Measurements from ENCODE around the gene PRDM16. TPM values are rescaled to one million over a fixed set of nuclear protein-coding genes. Genes with fewer than 3 reads are reported as not detected.

The PRDM16 gene
- total and polyA plus RNA-seq, 2 of the 13 experiments (the other 11 are each of a cell fraction or from before 2014, with no cell fraction given) = 0.15 to 0.81 TPM

GRCh38 chr1:3251099-3251806 lies 182.2 kb downstream of the PRDM16 start (continued):
- TF ChIP-seq ATF5 (CRISPR knock-in tag; IDR thresholded peaks at IDR 0.05; ENCODE audit: low read depth) (no peak), KMT2B (CRISPR knock-in tag; IDR thresholded peaks at IDR 0.05) (no peak), SIX4 (CRISPR knock-in tag; IDR thresholded peaks at IDR 0.05) (no peak), KDM4B (CRISPR knock-in tag; IDR thresholded peaks at IDR 0.05) (no peak), ETV5 (CRISPR knock-in tag; IDR thresholded peaks at IDR 0.05; ENCODE audit: borderline replicate concordance) (no peak), HMGXB4 (CRISPR knock-in tag; IDR thresholded peaks at IDR 0.05; ENCODE audit: borderline replicate concordance in 1 of 2, low read depth in 1 of 2) (no peak), ARHGAP35 (CRISPR knock-in tag; IDR thresholded peaks at IDR 0.05; ENCODE audit: borderline replicate concordance) (no peak), ONECUT2 (CRISPR knock-in tag; IDR thresholded peaks at IDR 0.05) (no peak), POLR2AphosphoS2 (IDR thresholded peaks at IDR 0.05; ENCODE audit: low read depth, low read length) (no peak), KDM3A (CRISPR knock-in tag; IDR thresholded peaks at IDR 0.05; ENCODE audit: low read depth) (no peak), ESRRA (CRISPR knock-in tag; IDR thresholded peaks at IDR 0.05; ENCODE audit: low read depth) (no peak; the same call in 1 of the 2 replicates), E2F5 (CRISPR knock-in tag; conservative IDR thresholded peaks at IDR 0.05) (no peak), IKZF5 (CRISPR knock-in tag; IDR thresholded peaks at IDR 0.05) (no peak), POLR2A (IDR thresholded peaks at IDR 0.05; ENCODE audit: insufficient read depth in 1 of 2, low read depth in 2 of 2, low read length in 2 of 2) (no peak), SNAPC5 (CRISPR knock-in tag; IDR thresholded peaks at IDR 0.05; ENCODE audit: borderline replicate concordance) (no peak), ZFP36L1 (CRISPR knock-in tag; IDR thresholded peaks at IDR 0.05) (no peak), ZNF749 (CRISPR knock-in tag; IDR thresholded peaks at IDR 0.05; ENCODE audit: borderline replicate concordance) (no peak), PHF21A (CRISPR knock-in tag; IDR thresholded peaks at IDR 0.05) (peak; percentile 36; the same call in 1 of the 2 replicates), BORCS8-MEF2B (CRISPR knock-in tag; IDR thresholded peaks at IDR 0.05) (no peak), RBM39 (IDR thresholded peaks at IDR 0.05; ENCODE audit: low read depth, low read length, poor library complexity, severe bottlenecking) (no peak), PRMT3 (CRISPR knock-in tag; IDR thresholded peaks at IDR 0.05; ENCODE audit: borderline replicate concordance, low read depth) (no peak), SNAI1 (CRISPR knock-in tag; IDR thresholded peaks at IDR 0.05; ENCODE audit: borderline replicate concordance) (peak; percentile 39; the same call in 1 of the 2 replicates), GZF1 (CRISPR knock-in tag; IDR thresholded peaks at IDR 0.05) (no peak), THAP7 (CRISPR knock-in tag; IDR thresholded peaks at IDR 0.05) (no peak), ISL2 (CRISPR knock-in tag; IDR thresholded peaks at IDR 0.05) (no peak)
